ENCODE measurements around the gene SLIT3. TPM values are rescaled to one million over a fixed set of nuclear protein-coding genes. Genes with fewer than 3 reads are reported as not detected.

The SLIT3 gene
- total and polyA plus RNA-seq, 2 donors (not counting 3 experiments of a cell fraction or from before 2014, with no cell fraction given) = 0.90 to 1.0 TPM

GRCh38 chr5:169174923-169175322 is 126.0 kb downstream of the SLIT3 start:
- H4K20me1 ChIP-seq (replicated peaks; ENCODE audit: control insufficient read depth, extremely low read depth, insufficient read depth, low read length) = no peaks in the 10 kb centered on the region
- no peaks in the 10 kb centered on the region for H3K79me2 ChIP-seq (ENCODE audit: control insufficient read depth, insufficient read depth, low read length)
- BruUV-seq (replicated peaks) = no TSS peak
- POLR2A ChIA-PET = no interaction called here
- intact Hi-C loops (cut with micrococcal nuclease) = no loop called here
- no peak for TF ChIP-seq EZH2 (IDR thresholded peaks at IDR 0.05; ENCODE audit: borderline replicate concordance, low read depth, low read length, severe bottlenecking)
- no peak for TF ChIP-seq POLR2AphosphoS5 (IDR thresholded peaks at IDR 0.05; ENCODE audit: insufficient read depth, low read depth, low read length)
- no peak for TF ChIP-seq MYC (IDR thresholded peaks at IDR 0.05; ENCODE audit: low read depth, low read length)
- TF ChIP-seq, protein P1, sequence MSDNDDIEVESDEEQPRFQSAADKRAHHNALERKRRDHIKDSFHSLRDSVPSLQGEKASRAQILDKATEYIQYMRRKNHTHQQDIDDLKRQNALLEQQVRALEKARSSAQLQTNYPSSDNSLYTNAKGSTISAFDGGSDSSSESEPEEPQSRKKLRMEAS (IDR thresholded peaks at IDR 0.05; ENCODE audit: insufficient read depth, insufficient read length) = no peak
- no peak for TF ChIP-seq GATA2 (IDR thresholded peaks at IDR 0.05; ENCODE audit: insufficient read depth, insufficient read length, low read depth, low read length)
- no peak for TF ChIP-seq POLR2A (IDR thresholded peaks at IDR 0.05; ENCODE audit: low read depth, low read length)
- TF ChIP-seq JUN (IDR thresholded peaks at IDR 0.05; ENCODE audit: borderline replicate concordance, insufficient read depth, insufficient read length, low read depth) = no peak
- TF ChIP-seq, protein P2, sequence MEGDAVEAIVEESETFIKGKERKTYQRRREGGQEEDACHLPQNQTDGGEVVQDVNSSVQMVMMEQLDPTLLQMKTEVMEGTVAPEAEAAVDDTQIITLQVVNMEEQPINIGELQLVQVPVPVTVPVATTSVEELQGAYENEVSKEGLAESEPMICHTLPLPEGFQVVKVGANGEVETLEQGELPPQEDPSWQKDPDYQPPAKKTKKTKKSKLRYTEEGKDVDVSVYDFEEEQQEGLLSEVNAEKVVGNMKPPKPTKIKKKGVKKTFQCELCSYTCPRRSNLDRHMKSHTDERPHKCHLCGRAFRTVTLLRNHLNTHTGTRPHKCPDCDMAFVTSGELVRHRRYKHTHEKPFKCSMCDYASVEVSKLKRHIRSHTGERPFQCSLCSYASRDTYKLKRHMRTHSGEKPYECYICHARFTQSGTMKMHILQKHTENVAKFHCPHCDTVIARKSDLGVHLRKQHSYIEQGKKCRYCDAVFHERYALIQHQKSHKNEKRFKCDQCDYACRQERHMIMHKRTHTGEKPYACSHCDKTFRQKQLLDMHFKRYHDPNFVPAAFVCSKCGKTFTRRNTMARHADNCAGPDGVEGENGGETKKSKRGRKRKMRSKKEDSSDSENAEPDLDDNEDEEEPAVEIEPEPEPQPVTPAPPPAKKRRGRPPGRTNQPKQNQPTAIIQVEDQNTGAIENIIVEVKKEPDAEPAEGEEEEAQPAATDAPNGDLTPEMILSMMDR (IDR thresholded peaks at IDR 0.05; ENCODE audit: extremely low read depth in 1 of 2, insufficient read depth in 1 of 2, low read depth in 1 of 2, low read length in 2 of 2) = no peak
- no peak for TF ChIP-seq FOS (IDR thresholded peaks at IDR 0.05; ENCODE audit: borderline replicate concordance, insufficient read depth, low read length)
- no peaks in the 10 kb centered on the region for H3K9me3 ChIP-seq (replicated peaks; ENCODE audit: control insufficient read depth, insufficient read depth, low read length)
- H3K27ac ChIP-seq (ENCODE audit: insufficient read depth, low read depth, low read length) = no peak overlapping the region
- dilution Hi-C loops (cut with MboI; ENCODE audit: extremely low pct_ligation_motif_present, low sequenced_read_pairs) = no loop called here
- no peaks in the 10 kb centered on the region for H3K9me1 ChIP-seq (replicated peaks; ENCODE audit: control insufficient read depth, extremely low read depth, insufficient read depth, low read length)
- CTCF ChIA-PET = no interaction called here
- no peak overlapping the region for H3K4me3 ChIP-seq (replicated peaks in 1 of 3; ENCODE audit: insufficient read depth in 1 of 3, low read depth in 1 of 3, low read length in 3 of 3)
- H3K4me2 ChIP-seq (ENCODE audit: insufficient read depth, low read length) = no peak overlapping the region
- H3K36me3 ChIP-seq (ENCODE audit: control insufficient read depth in 2 of 2, extremely low read depth in 1 of 2, insufficient read depth in 2 of 2, low read length in 2 of 2) = no peaks in the 10 kb centered on the region
- DNase-seq (ENCODE audit: low read depth, low spot score) (no peak), FAIRE-seq (no peak)
- H3K9ac ChIP-seq (replicated peaks; ENCODE audit: extremely low read depth, insufficient read depth, low read length) = no peak overlapping the region
- no peaks in the 10 kb centered on the region for H3K27me3 ChIP-seq (ENCODE audit: control insufficient read depth in 2 of 2, insufficient read depth in 2 of 2, low read length in 2 of 2)
- no peak overlapping the region for H2AFZ ChIP-seq (ENCODE audit: low read depth, low read length)
- no peaks in the 10 kb centered on the region for H3K4me1 ChIP-seq (ENCODE audit: control insufficient read depth, extremely low read depth, insufficient read depth, low read length)
